GM18499 (cell line): Measurements from ENCODE around the gene STX4.
"Not testable (repeated sequence)": the region's sequence is repeated elsewhere in the genome, so short reads cannot be mapped to it uniquely, and the experiment has no call there.

ENCODE experiments used
- ATAC-seq: cut with Tn5 transposase; IDR thresholded peaks from one replicate; pipeline ENCODE4 v1.9.1; 2021; ENCODE audit warnings: moderate number of reproducible peaks; ENCODE audit not compliant: insufficient read depth, unreplicated experiment

STX4 gene

DNA sequence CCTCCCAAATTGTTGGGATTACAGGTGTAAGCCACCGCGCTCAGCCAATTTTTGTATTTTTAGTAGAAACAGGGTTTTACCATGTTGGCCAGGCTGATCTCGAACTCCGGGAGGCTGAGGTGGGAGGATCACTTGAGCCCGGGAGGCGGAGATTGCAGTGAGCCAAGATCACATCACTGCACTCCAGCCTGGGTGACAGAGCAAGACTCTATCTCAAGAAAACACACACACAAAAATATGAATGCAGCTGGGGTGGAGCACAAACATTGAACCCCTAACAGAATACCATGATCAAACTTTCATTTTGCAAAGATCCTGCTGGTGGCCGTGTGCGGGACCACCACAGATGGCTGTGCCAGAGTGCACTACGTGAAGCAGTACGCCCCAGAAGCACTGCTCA is 15.6 kb upstream of the STX4 start:
- ATAC-seq: not testable (repeated sequence)

- ATAC-seq: no peak
Measured at GRCh38 chr16:31020536-31020935, 12.8 kb upstream of the STX4 start.

- ATAC-seq: no peak
Measured at GRCh38 chr16:31022544-31023251, 10.7 kb upstream of the STX4 start.

DNA sequence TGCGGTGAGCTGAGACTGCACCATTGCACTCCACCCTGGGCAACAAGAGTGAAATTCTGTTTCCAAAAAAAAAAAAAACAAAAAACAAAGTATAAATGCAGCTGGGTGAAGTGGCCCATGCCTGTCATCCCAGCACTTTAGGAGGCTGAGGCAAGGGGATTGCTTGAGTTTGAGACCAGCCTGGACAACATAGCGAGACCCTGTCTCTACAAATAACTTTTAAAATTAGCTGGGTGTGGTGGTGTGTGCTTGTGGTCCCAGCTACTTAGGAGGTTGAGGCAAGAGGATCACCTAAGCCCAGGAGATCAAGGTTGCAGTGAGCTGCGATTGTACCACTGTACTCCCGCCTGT is 10.1 kb upstream of the STX4 start:
- ATAC-seq: no peak

GRCh38 chr16:31023627-31024226 is 9.6 kb upstream of the STX4 start:
- no peak for ATAC-seq

GRCh38 chr16:31025339-31025738 is 8.0 kb upstream of the STX4 start:
- no peak for ATAC-seq

GRCh38 chr16:31029272-31029671 is 4.1 kb upstream of the STX4 start:
- no peak for ATAC-seq

GRCh38 chr16:31031276-31031675 is 2.1 kb upstream of the STX4 start:
- no peak for ATAC-seq

GRCh38 chr16:31033709-31034492 is 543 bp downstream of the STX4 start:
- no peak for ATAC-seq

DNA sequence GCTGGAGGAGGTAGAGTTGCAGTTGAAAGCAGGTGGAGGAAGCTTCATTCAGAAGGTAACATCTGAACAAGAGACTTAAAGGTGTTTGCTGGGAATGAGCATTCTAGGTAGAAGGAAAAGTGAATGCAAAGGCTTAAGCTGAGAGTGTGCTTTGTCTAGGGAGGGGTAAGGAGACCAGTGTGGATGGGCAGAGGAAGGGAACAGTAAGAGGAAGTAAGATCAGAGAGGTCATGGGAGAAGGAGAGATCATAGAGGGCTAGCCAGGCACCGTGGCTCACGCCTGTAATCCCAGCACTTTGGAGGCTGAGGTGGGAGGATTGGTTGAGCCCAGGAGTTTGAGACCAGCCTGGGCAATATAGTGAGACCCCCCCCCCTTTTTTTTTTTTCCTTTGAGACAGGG is 3.3 kb downstream of the STX4 start:
- no peak for ATAC-seq

DNA sequence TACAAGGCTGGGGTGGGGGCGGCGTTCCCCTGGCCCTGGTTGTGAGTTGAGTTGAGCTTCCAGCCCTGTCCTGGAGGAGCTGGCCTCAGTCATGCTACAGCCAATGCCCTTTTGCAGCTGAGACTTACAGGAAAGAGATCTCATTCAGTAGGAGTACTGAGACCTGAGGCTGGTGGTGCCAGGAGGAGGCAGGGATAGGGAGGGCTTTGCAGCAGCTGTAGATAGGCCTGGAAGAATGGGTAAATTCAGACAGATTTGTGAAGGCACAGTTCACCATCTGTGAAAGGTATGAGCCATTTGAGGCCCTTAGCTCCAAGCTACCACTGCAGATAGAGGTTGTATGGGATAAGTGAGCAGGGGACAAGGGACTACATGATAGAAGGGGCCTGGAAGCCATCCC is 5.6 kb downstream of the STX4 start:
- ATAC-seq: no peak

GRCh38 chr16:31042866-31043265 is 9.5 kb downstream of the STX4 start:
- no peak for ATAC-seq

GRCh38 chr16:31043352-31043751 is 10.0 kb downstream of the STX4 start:
- ATAC-seq: no peak

- no peak for ATAC-seq
Measured at GRCh38 chr16:31043898-31044481, 10.6 kb downstream of the STX4 start.

DNA sequence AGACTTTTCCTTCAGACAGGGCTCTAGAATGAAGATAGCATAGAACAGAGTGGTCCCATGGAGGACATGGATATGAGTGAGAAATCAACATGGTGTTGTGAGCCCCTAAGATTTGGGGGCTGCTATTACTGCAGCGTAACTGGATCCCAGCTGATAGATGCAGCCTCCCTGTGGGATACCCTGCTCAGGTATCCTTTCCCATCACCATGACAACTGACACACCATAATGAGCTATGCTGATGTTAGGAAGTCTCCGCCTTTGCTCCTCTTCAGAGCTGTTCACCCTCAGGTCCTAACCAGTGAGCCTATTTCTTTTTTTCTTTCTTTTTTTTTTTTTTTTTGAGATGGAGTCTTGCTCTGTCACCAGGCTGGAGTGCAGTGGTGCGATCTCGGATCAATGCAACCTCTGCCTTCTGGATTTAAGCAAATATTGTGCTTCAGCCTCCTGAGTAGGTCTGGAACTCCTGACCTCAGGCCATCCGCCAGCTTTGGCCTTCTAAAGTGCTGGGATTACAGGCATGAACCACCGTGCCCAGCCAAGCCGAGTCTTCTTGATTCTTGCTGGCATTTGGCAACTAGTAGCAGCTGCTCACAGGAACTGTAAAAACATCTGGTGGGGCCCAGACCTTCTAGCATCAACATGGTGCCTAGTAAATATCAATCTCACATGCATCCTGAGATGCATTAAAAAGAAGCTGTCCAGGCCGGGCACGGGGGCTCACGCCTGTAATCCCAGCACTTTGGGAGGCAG is 17.1 kb downstream of the STX4 start:
- no peak for ATAC-seq

DNA sequence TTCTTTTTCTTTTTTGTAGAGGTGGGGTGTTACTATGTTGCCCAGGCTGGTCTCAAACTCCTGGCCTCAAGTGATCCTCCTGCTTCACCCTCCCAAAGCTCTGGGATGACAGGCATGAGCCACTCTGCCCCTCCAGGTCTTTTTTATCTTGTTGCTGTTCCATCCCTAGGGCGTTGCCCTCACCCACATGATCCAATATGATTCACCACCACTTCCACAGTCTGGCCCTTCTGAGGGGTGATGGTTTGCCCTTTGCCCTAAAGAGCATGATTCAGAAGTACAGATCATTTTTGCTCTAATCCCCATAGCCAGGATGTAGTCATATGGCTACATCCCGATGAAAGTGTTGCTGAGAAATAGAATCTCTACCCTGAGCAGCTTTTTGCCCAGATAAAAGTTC is 18.8 kb downstream of the STX4 start:
- no peak for ATAC-seq

DNA sequence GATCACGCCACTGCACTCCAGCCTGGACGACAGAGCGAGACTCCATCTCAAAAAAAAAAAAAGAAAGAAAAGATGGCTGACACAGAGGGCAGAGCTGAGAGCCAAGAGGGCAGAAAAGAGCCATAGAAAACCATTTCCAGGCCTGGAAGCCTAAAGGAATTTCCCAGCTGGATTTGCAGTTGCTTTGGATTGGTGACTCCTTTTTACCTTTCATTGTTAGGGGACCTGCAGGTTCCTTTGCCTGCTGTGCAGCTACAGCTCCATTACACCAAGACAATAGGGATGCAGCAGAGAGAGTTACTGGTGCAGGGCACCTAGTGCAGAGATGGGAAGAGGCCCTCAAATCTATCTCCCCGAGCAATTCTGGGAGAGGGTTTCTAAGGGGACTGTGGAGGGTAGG is 22.3 kb downstream of the STX4 start:
- ATAC-seq: no peak

DNA sequence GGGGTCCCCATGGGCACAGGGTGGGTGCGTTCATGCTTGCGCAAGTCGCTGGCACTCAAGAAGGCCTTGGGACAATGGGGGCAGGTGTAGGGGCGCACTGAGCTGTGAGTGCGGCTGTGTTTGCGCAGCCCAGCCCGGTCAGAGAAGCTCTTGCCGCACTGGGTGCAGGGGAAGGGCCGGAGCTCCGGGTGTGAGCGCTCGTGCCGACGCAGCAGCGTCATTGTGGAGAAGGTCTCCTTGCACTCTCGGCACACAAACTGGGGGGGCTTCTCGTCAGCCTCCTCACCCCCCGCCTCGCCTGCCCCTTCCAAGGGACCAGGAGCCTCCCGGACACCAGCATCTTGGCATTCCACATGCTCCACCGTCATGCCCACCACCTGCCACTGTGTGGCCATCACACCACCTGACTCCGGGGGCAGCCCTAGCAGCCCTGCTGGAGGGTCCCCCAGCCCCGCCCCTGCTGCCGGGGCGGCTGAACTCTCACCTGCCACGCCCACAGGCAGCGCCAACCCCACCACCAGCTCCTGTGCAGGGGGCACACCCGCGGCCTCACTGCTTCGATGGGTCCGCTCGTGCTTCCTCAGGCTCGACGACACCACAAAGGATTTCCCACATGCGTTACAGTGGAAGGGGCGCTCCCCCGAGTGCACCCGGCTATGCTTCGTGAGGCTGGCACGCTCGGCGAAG is 27.9 kb downstream of the STX4 start:
- ATAC-seq: no peak

GRCh38 chr16:31061813-31062440 is 28.6 kb downstream of the STX4 start:
- ATAC-seq: no peak

GRCh38 chr16:31063495-31063842 is 30.1 kb downstream of the STX4 start:
- no peak for ATAC-seq
